Measurements from ENCODE around the gene TMEFF2.
"Not testable (repeated sequence)": the region's sequence is repeated elsewhere in the genome, so short reads cannot be mapped to it uniquely, and the experiment has no call there.

DNA sequence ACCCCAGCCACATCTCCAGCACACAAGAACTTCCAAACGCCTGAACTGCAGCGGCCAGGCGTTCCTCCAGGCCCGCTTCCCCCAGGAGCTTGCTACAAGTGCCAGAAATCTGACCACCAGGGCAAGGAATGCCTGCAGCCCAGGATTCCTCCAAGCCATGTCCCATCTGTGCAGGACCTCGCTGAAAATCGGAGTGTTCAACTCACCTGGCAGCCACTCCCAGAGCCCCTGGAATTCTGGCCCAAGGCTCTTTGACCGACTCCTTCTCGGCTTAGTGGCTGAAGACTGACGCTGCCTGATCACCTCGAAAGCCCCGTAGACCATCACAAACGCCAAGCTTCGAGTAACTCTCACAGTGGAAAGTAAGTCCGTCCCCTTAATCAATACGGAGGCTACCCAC is 62.1 kb downstream of the TMEFF2 start:
- not testable (repeated sequence) for TF ChIP-seq POLR2A (IDR thresholded peaks at IDR 0.05; ENCODE audit: low read depth, low read length); POLR2AphosphoS5 (IDR thresholded peaks at IDR 0.05; ENCODE audit: low read depth, low read length); TAF1 (IDR thresholded peaks at IDR 0.05; ENCODE audit: low read depth, low read length); PAX5 (IDR thresholded peaks at IDR 0.05; ENCODE audit: insufficient read depth, low read length, severe bottlenecking); SPI1 (IDR thresholded peaks at IDR 0.05; ENCODE audit: low read depth, low read length); POU2F2 (IDR thresholded peaks at IDR 0.05; ENCODE audit: low read depth, low read length)

Measured in GM12891 (cell line).